IPS-20b (cell line): ENCODE results near the gene TM4SF4.

Experiments used
- H3K27ac ChIP-seq: one replicate; pipeline ENCODE4 v1.5.1; 2013; ENCODE audit warnings: low read length
- H3K27me3 ChIP-seq: 2 replicates; pipeline ENCODE4 v1.6.1; 2013; ENCODE audit warnings: mild to moderate bottlenecking, low read length, inconsistent platforms; ENCODE audit not compliant: insufficient read depth
- H3K36me3 ChIP-seq: 2 replicates; pipeline ENCODE4 v1.6.1; 2013; ENCODE audit warnings: low read depth, mild to moderate bottlenecking, inconsistent platforms, low read length, moderate library complexity; ENCODE audit not compliant: insufficient read depth
- H3K4me1 ChIP-seq: 2 replicates; pipeline ENCODE4 v1.6.1; 2013; ENCODE audit warnings: mild to moderate bottlenecking, control low read depth, inconsistent platforms, low read length, moderate library complexity; ENCODE audit not compliant: insufficient read depth
- H3K4me3 ChIP-seq: 2 replicates; pipeline ENCODE4 v1.5.1; 2013; ENCODE audit warnings: mild to moderate bottlenecking, low read length, inconsistent platforms
- H3K9ac ChIP-seq: 2 replicates; pipeline ENCODE4 v1.6.1; 2013; ENCODE audit warnings: low read depth, mild to moderate bottlenecking, inconsistent platforms, low read length, moderate library complexity
- H3K9me3 ChIP-seq: 2 replicates; pipeline ENCODE4 v1.6.1; 2013; ENCODE audit warnings: mild to moderate bottlenecking, low read depth, low read length, inconsistent platforms; ENCODE audit not compliant: insufficient read depth

Gene TM4SF4

GRCh38 chr3:149527531-149528339, 53.2 kb downstream of the TM4SF4 start:
- no peak overlapping the region for H3K4me3 ChIP-seq
- H3K36me3 ChIP-seq: peaks cover 22% of the 10 kb centered on the region
- H3K4me1 ChIP-seq: no peaks in the 10 kb centered on the region; the same call in 1 of the 2 replicates
- H3K27ac ChIP-seq: no peak overlapping the region
- H3K9ac ChIP-seq: no peak overlapping the region
- no peaks in the 10 kb centered on the region for H3K9me3 ChIP-seq
- no peaks in the 10 kb centered on the region for H3K27me3 ChIP-seq

- Histone ChIP-seq H3K27me3 (no peaks in the 10 kb centered on the region), H3K4me1 (no peaks in the 10 kb centered on the region; the same call in 1 of the 2 replicates), H3K9ac (no peak overlapping the region), H3K27ac (no peak overlapping the region), H3K4me3 (no peak overlapping the region), H3K36me3 (peaks cover 22% of the 10 kb centered on the region), H3K9me3 (no peaks in the 10 kb centered on the region)
Measured at GRCh38 chr3:149528340-149528650, 53.8 kb downstream of the TM4SF4 start.

- Histone ChIP-seq H3K9me3 (no peaks in the 10 kb centered on the region), H3K27ac (no peak overlapping the region), H3K27me3 (no peaks in the 10 kb centered on the region), H3K4me3 (no peak overlapping the region), H3K4me1 (no peaks in the 10 kb centered on the region; the same call in 1 of the 2 replicates), H3K36me3 (peaks cover 15% of the 10 kb centered on the region), H3K9ac (no peak overlapping the region)
Measured at GRCh38 chr3:149529099-149529498, 54.6 kb downstream of the TM4SF4 start.

GRCh38 chr3:149532489-149533180, 58.1 kb downstream of the TM4SF4 start:
- H3K9me3 ChIP-seq: no peaks in the 10 kb centered on the region
- H3K27me3 ChIP-seq: no peaks in the 10 kb centered on the region
- H3K4me1 ChIP-seq: peaks cover 21% of the 10 kb centered on the region
- H3K4me3 ChIP-seq: no peak overlapping the region
- H3K36me3 ChIP-seq: no peaks in the 10 kb centered on the region
- no peak overlapping the region for H3K9ac ChIP-seq
- H3K27ac ChIP-seq: no peak overlapping the region

GRCh38 chr3:149534082-149534481, 59.6 kb downstream of the TM4SF4 start:
- no peak overlapping the region for H3K4me3 ChIP-seq
- H3K36me3 ChIP-seq: no peaks in the 10 kb centered on the region
- no peak overlapping the region for H3K27ac ChIP-seq
- H3K9me3 ChIP-seq: no peaks in the 10 kb centered on the region
- peaks cover 21% of the 10 kb centered on the region for H3K4me1 ChIP-seq
- H3K9ac ChIP-seq: no peak overlapping the region
- no peaks in the 10 kb centered on the region for H3K27me3 ChIP-seq

- no peaks in the 10 kb centered on the region for H3K36me3 ChIP-seq
- H3K9ac ChIP-seq: no peak overlapping the region
- H3K9me3 ChIP-seq: no peaks in the 10 kb centered on the region
- H3K4me3 ChIP-seq: no peak overlapping the region
- no peak overlapping the region for H3K27ac ChIP-seq
- H3K27me3 ChIP-seq: no peaks in the 10 kb centered on the region
- H3K4me1 ChIP-seq: peaks cover 21% of the 10 kb centered on the region
Measured at GRCh38 chr3:149534671-149535332, 60.3 kb downstream of the TM4SF4 start.

GRCh38 chr3:149535333-149535685, 60.8 kb downstream of the TM4SF4 start:
- no peak overlapping the region for H3K27ac ChIP-seq
- no peaks in the 10 kb centered on the region for H3K9me3 ChIP-seq
- peaks cover 21% of the 10 kb centered on the region for H3K4me1 ChIP-seq
- H3K27me3 ChIP-seq: no peaks in the 10 kb centered on the region
- no peak overlapping the region for H3K4me3 ChIP-seq
- H3K36me3 ChIP-seq: no peaks in the 10 kb centered on the region
- H3K9ac ChIP-seq: no peak overlapping the region

- Histone ChIP-seq H3K36me3 (0 out of 2 replicates have a peak, but pooled peaks cover 3% of the 10 kb centered on the region), H3K4me3 (no peak overlapping the region; the same call in 1 of the 2 replicates), H3K9me3 (no peaks in the 10 kb centered on the region), H3K4me1 (peaks cover 21% of the 10 kb centered on the region), H3K27ac (no peak overlapping the region), H3K27me3 (no peaks in the 10 kb centered on the region), H3K9ac (no peak overlapping the region)
Measured at GRCh38 chr3:149536429-149536828, 61.9 kb downstream of the TM4SF4 start.

GRCh38 chr3:149538371-149538770, 63.9 kb downstream of the TM4SF4 start:
- H3K9me3 ChIP-seq: no peaks in the 10 kb centered on the region
- H3K9ac ChIP-seq: no peak overlapping the region
- H3K27me3 ChIP-seq: no peaks in the 10 kb centered on the region
- no peak overlapping the region for H3K27ac ChIP-seq
- peaks cover 11% of the 10 kb centered on the region; the same call in 1 of the 2 replicates for H3K36me3 ChIP-seq
- H3K4me1 ChIP-seq: peaks cover 24% of the 10 kb centered on the region
- H3K4me3 ChIP-seq: no peak overlapping the region

- Histone ChIP-seq H3K36me3 (peaks cover 11% of the 10 kb centered on the region; the same call in 1 of the 2 replicates), H3K9ac (no peak overlapping the region)
Measured at GRCh38 chr3:149541091-149541491, 66.6 kb downstream of the TM4SF4 start.

GRCh38 chr3:149542375-149543312, 68.1 kb downstream of the TM4SF4 start:
- Histone ChIP-seq H3K27me3 (no peaks in the 10 kb centered on the region), H3K36me3 (peaks cover 11% of the 10 kb centered on the region; the same call in 1 of the 2 replicates), H3K9ac (no peak overlapping the region), H3K27ac (no peak overlapping the region), H3K9me3 (no peaks in the 10 kb centered on the region), H3K4me1 (peaks cover 3% of the 10 kb centered on the region; the same call in 1 of the 2 replicates), H3K4me3 (no peak overlapping the region)

More at GRCh38 chr3:149541091-149541491, 66.6 kb downstream of the TM4SF4 start:
- H3K27me3 ChIP-seq: no peaks in the 10 kb centered on the region
- peaks cover 15% of the 10 kb centered on the region for H3K4me1 ChIP-seq
- H3K4me3 ChIP-seq: no peak overlapping the region
- H3K9me3 ChIP-seq: no peaks in the 10 kb centered on the region
- no peak overlapping the region for H3K27ac ChIP-seq
